ENCODE measurements around the gene CHCHD5. TPM values are rescaled to one million over a fixed set of nuclear protein-coding genes. Genes with fewer than 3 reads are reported as not detected.

Gene CHCHD5
- total RNA-seq, 1 experiment from 2014 or later = 18.0 TPM

- H3K36me3 Mint-ChIP-seq (ENCODE audit: insufficient read depth, unreplicated experiment) = peaks cover 44% of the 10 kb centered on the region
- H3K9me3 Mint-ChIP-seq (ENCODE audit: low read depth, unreplicated experiment) = no peaks in the 10 kb centered on the region
- no peaks in the 10 kb centered on the region for H3K27me3 Mint-ChIP-seq (ENCODE audit: unreplicated experiment)
- H3K4me1 Mint-ChIP-seq (ENCODE audit: low read depth, unreplicated experiment) = no peaks in the 10 kb centered on the region
- DNase-seq = no peak
- no peak overlapping the region for H3K4me3 Mint-ChIP-seq (ENCODE audit: low read depth, unreplicated experiment)
- BruUV-seq (replicated peaks) = no TSS peak
- no peak for TF ChIP-seq CTCF (IDR thresholded peaks at IDR 0.05; ENCODE audit: unreplicated experiment)
- CTCF ChIA-PET = interaction anchor here (0.7 kb wide), 1 partner anchor 544 kb away, joined by 6 read pairs; no protein-coding TSS in a partner anchor
- intact Hi-C loops (cut with micrococcal nuclease; ENCODE audit: unreplicated experiment) = no loop called here
- H3K27ac Mint-ChIP-seq (ENCODE audit: unreplicated experiment) = no peak overlapping the region
Observed at GRCh38 chr2:112577756-112578155, 6.7 kb upstream of the CHCHD5 start.

- no peaks in the 10 kb centered on the region for H3K9me3 Mint-ChIP-seq (ENCODE audit: low read depth, unreplicated experiment)
- CTCF ChIA-PET = no interaction called here
- H3K4me3 Mint-ChIP-seq (ENCODE audit: low read depth, unreplicated experiment) = no peak overlapping the region
- no peak for TF ChIP-seq CTCF (IDR thresholded peaks at IDR 0.05; ENCODE audit: unreplicated experiment)
- BruUV-seq (replicated peaks) = no TSS peak
- peaks cover 44% of the 10 kb centered on the region for H3K36me3 Mint-ChIP-seq (ENCODE audit: insufficient read depth, unreplicated experiment)
- no peak overlapping the region for H3K27ac Mint-ChIP-seq (ENCODE audit: unreplicated experiment)
- H3K27me3 Mint-ChIP-seq (ENCODE audit: unreplicated experiment) = no peaks in the 10 kb centered on the region
- no peak for DNase-seq
- intact Hi-C loops (cut with micrococcal nuclease; ENCODE audit: unreplicated experiment) = no loop called here
- H3K4me1 Mint-ChIP-seq (ENCODE audit: low read depth, unreplicated experiment) = peaks cover 7% of the 10 kb centered on the region
Observed at GRCh38 chr2:112579241-112579640, 5.2 kb upstream of the CHCHD5 start.

GRCh38 chr2:112580084-112580483 is 4.3 kb upstream of the CHCHD5 start:
- Mint-ChIP-seq H3K4me3 (ENCODE audit: low read depth, unreplicated experiment) (no peak overlapping the region), H3K36me3 (ENCODE audit: insufficient read depth, unreplicated experiment) (peaks cover 45% of the 10 kb centered on the region), H3K27me3 (ENCODE audit: unreplicated experiment) (no peaks in the 10 kb centered on the region), H3K9me3 (ENCODE audit: low read depth, unreplicated experiment) (no peaks in the 10 kb centered on the region), H3K27ac (ENCODE audit: unreplicated experiment) (peak overlapping the region; percentile 18), H3K4me1 (ENCODE audit: low read depth, unreplicated experiment) (peaks cover 15% of the 10 kb centered on the region)
- CTCF ChIA-PET = interaction anchor here (0.6 kb wide), 1 partner anchor 27 kb away, joined by 8 read pairs; no protein-coding TSS in a partner anchor
- no peak for DNase-seq
- TF ChIP-seq CTCF (IDR thresholded peaks at IDR 0.05; ENCODE audit: unreplicated experiment) = no peak
- BruUV-seq (replicated peaks) = no TSS peak
- intact Hi-C loops (cut with micrococcal nuclease; ENCODE audit: unreplicated experiment) = loop anchor here (10.0 kb wide), 2 partner anchors 95 to 695 kb away; partner anchors contain the start of genes ANAPC1 and TTL

DNA sequence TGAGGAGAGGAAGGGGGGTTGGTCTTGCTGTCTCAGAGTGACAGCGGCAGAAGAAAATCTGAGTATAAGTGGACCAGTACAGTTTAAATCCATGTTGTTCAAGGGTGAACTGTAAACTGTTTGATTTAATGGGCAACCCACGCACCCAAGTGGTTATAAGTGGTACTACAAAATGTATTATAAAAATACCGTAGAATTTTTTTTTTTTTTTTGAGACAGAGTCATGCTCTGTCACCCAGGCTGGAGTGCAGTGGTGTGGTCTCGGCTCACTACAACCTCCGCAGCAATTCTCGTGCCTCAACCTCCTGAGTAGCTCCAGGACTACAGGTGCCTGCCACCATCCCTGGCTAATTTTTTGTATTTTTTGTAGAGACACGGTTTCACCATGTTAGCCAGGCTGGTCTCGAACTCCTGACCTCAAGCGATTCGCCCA is 2.1 kb upstream of the CHCHD5 start:
- no peak overlapping the region for H3K27ac Mint-ChIP-seq (ENCODE audit: unreplicated experiment)
- CTCF ChIA-PET = no interaction called here

More for the DNA sequence above, 2.1 kb upstream of the CHCHD5 start:
- peaks cover 29% of the 10 kb centered on the region for H3K36me3 Mint-ChIP-seq (ENCODE audit: insufficient read depth, unreplicated experiment)
- H3K4me3 Mint-ChIP-seq (ENCODE audit: low read depth, unreplicated experiment) = no peak overlapping the region
- intact Hi-C loops (cut with micrococcal nuclease; ENCODE audit: unreplicated experiment) = loop anchor here (10.0 kb wide), 2 partner anchors 98 to 698 kb away; partner anchors contain the start of genes ANAPC1 and TTL
- peaks cover 19% of the 10 kb centered on the region for H3K4me1 Mint-ChIP-seq (ENCODE audit: low read depth, unreplicated experiment)
- no peaks in the 10 kb centered on the region for H3K27me3 Mint-ChIP-seq (ENCODE audit: unreplicated experiment)
- no peaks in the 10 kb centered on the region for H3K9me3 Mint-ChIP-seq (ENCODE audit: low read depth, unreplicated experiment)
- DNase-seq = peak; percentile 33
- BruUV-seq (replicated peaks) = no TSS peak
- TF ChIP-seq CTCF (IDR thresholded peaks at IDR 0.05; ENCODE audit: unreplicated experiment) = peak; percentile 36

Measured in Calu3 (cell line).